Loucy (cell line): ENCODE data around the gene ARHGAP25.
A peak's percentile ranks its signal among the peaks of the same experiment; 100 is the strongest.

Experiments
- H2AFZ ChIP-seq: fragments of 200-600 bp; sonication (generic); 2 replicates; pipeline ENCODE4 v1.6.0; 2016; ENCODE audit warnings: antibody characterized with exemption, mild to moderate bottlenecking, low read length, moderate library complexity
- H3F3A ChIP-seq: fragments of 200-600 bp; 2 replicates; pipeline ENCODE4 v1.6.0; 2016; ENCODE audit warnings: antibody characterized with exemption, low read depth, mild to moderate bottlenecking
- H3K27me3 ChIP-seq: fragments of 200-600 bp; sonication (generic); 2 replicates; pipeline ENCODE4 v1.6.1; 2014; ENCODE audit warnings: low read length, mild to moderate bottlenecking; ENCODE audit not compliant: insufficient read depth, poor library complexity, severe bottlenecking
- H3K36me3 ChIP-seq: fragments of 200-600 bp; sonication (generic); 2 replicates; pipeline ENCODE4 v1.6.1; 2016; ENCODE audit warnings: low read length; ENCODE audit not compliant: insufficient read depth
- H3K4me1 ChIP-seq: fragments of 200-600 bp; sonication (generic); 2 replicates; pipeline ENCODE4 v1.5.1; 2014; ENCODE audit warnings: low read length, mild to moderate bottlenecking; ENCODE audit not compliant: insufficient read depth, poor library complexity, severe bottlenecking
- H3K4me2 ChIP-seq: fragments of 200-600 bp; sonication (generic); 2 replicates; pipeline ENCODE4 v1.6.0; 2014; ENCODE audit warnings: antibody characterized with exemption, low read length, low read depth, mild to moderate bottlenecking; ENCODE audit not compliant: poor library complexity, severe bottlenecking
- H3K4me3 ChIP-seq: fragments of 200-600 bp; sonication (generic); 2 replicates; pipeline ENCODE4 v1.5.1; 2014; ENCODE audit warnings: low read length, mild to moderate bottlenecking, mixed read lengths; ENCODE audit not compliant: poor library complexity, severe bottlenecking
- H3K79me2 ChIP-seq: fragments of 200-600 bp; sonication (generic); 2 replicates; pipeline ENCODE4 v1.6.1; 2014; ENCODE audit warnings: low read length; ENCODE audit not compliant: insufficient read depth
- H3K9ac ChIP-seq: fragments of 200-600 bp; sonication (generic); 2 replicates; pipeline ENCODE4 v1.6.0; 2014; ENCODE audit warnings: mild to moderate bottlenecking, low read depth, low read length, moderate library complexity; ENCODE audit not compliant: poor library complexity, severe bottlenecking
- H3K9me2 ChIP-seq: fragments of 200-600 bp; sonication (generic); replicated peaks from 2 replicates; pipeline ENCODE4 v1.6.1; 2016; ENCODE audit warnings: low read depth, low read length, mixed read lengths
- H3K9me3 ChIP-seq: fragments of 200-600 bp; sonication (generic); 2 replicates; pipeline ENCODE4 v1.6.1; 2014; ENCODE audit warnings: mild to moderate bottlenecking, antibody characterized with exemption, low read length, low read depth; ENCODE audit not compliant: insufficient read depth
- H4K20me1 ChIP-seq: fragments of 200-600 bp; sonication (generic); 2 replicates; pipeline ENCODE4 v1.6.0; 2014; ENCODE audit warnings: antibody characterized with exemption, low read length, mild to moderate bottlenecking; ENCODE audit not compliant: insufficient read depth, poor library complexity, severe bottlenecking
- EZH2phosphoT487 ChIP-seq: fragments of 200-600 bp; IDR thresholded peaks from 2 replicates; pipeline ENCODE4 v1.6.1; 2018; ENCODE audit warnings: antibody characterized with exemption, mild to moderate bottlenecking, moderate library complexity, borderline replicate concordance
- TF ChIP-seq, protein P1 (sequence below): fragments of 200-600 bp; sonication (generic); conservative IDR thresholded peaks from 2 replicates; pipeline ENCODE4 v1.5.1; 2014; ENCODE audit warnings: mild to moderate bottlenecking, antibody characterized with exemption, low read length

ARHGAP25 gene

DNA sequence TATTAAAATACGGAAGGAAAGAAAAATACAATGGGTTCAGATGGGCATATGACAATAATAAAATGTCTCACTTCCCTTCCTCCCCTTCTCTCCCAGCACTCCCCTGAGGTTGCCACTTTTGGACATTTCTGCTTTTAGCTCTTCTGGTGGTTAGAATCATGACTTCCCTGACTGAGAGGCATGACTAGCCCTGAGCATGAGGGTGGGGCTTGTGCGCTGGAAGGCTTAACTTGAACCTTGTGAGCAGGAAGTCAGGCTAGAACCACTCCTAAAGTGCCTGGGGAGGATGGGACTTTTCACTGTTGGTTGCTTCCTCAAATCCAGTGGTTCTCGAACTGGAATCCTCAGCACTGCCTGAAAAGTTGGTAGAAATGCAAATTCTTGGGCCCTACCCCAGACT lies 19.7 kb upstream of the ARHGAP25 start:
- Histone ChIP-seq H3K4me2 (peak overlapping the region; percentile 54), H3K79me2 (no peaks in the 10 kb centered on the region), H3F3A (peaks cover 17% of the 10 kb centered on the region; the same call in 1 of the 2 replicates), H3K9me2 (no peaks in the 10 kb centered on the region), H3K9me3 (no peaks in the 10 kb centered on the region), H4K20me1 (no peaks in the 10 kb centered on the region), H2AFZ (peak overlapping the region; percentile 22; the same call in 1 of the 2 replicates), H3K27me3 (no peaks in the 10 kb centered on the region), H3K9ac (peak overlapping the region; percentile 40), H3K4me1 (peaks cover 51% of the 10 kb centered on the region), H3K4me3 (peak overlapping the region; percentile 33), H3K36me3 (no peaks in the 10 kb centered on the region)
- TF ChIP-seq, protein P1, sequence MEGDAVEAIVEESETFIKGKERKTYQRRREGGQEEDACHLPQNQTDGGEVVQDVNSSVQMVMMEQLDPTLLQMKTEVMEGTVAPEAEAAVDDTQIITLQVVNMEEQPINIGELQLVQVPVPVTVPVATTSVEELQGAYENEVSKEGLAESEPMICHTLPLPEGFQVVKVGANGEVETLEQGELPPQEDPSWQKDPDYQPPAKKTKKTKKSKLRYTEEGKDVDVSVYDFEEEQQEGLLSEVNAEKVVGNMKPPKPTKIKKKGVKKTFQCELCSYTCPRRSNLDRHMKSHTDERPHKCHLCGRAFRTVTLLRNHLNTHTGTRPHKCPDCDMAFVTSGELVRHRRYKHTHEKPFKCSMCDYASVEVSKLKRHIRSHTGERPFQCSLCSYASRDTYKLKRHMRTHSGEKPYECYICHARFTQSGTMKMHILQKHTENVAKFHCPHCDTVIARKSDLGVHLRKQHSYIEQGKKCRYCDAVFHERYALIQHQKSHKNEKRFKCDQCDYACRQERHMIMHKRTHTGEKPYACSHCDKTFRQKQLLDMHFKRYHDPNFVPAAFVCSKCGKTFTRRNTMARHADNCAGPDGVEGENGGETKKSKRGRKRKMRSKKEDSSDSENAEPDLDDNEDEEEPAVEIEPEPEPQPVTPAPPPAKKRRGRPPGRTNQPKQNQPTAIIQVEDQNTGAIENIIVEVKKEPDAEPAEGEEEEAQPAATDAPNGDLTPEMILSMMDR = no peak
- no peak for TF ChIP-seq EZH2phosphoT487

DNA sequence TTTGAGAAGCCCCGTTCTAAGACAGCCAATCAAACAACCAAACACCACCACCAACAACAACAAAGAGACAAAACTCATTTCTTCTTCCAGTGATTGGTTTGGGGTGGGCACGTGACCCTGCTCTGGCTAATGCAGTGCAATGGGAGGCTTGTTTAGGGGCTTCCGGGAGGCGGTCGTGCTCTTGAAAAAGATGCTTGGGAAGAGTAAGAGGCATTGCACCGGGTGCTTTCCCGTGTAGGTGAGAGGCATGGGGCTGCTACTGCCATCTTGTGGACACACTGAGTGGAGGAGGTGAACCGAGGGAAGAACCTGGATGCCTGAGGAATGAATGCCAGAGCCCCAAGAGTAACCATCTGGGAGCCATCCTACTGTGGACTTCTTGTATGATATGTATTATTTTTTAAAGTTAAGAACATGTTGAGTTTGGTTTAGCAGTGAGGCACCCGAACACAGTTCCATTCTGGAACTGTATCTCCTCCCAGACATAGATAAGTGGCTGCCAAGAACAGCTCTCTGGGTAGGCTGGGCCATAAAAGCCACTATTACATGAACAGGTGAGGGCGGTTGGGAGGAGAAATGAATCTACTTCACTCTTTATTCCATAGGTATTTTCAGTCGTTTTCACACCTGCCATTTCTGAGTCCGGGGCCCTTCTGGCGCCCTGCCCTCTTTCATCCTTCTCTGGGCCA lies 19.1 kb upstream of the ARHGAP25 start:
- Histone ChIP-seq H3K9ac (peak overlapping the region; percentile 40), H4K20me1 (no peaks in the 10 kb centered on the region), H3K4me2 (peak overlapping the region; percentile 54), H2AFZ (peak overlapping the region; percentile 22; the same call in 1 of the 2 replicates), H3F3A (peaks cover 17% of the 10 kb centered on the region; the same call in 1 of the 2 replicates), H3K9me3 (no peaks in the 10 kb centered on the region), H3K9me2 (no peaks in the 10 kb centered on the region), H3K79me2 (no peaks in the 10 kb centered on the region), H3K36me3 (no peaks in the 10 kb centered on the region), H3K27me3 (no peaks in the 10 kb centered on the region), H3K4me1 (peaks cover 53% of the 10 kb centered on the region), H3K4me3 (peak overlapping the region; percentile 33)
- TF ChIP-seq, protein P1 = peak; percentile 79
- no peak for TF ChIP-seq EZH2phosphoT487

DNA sequence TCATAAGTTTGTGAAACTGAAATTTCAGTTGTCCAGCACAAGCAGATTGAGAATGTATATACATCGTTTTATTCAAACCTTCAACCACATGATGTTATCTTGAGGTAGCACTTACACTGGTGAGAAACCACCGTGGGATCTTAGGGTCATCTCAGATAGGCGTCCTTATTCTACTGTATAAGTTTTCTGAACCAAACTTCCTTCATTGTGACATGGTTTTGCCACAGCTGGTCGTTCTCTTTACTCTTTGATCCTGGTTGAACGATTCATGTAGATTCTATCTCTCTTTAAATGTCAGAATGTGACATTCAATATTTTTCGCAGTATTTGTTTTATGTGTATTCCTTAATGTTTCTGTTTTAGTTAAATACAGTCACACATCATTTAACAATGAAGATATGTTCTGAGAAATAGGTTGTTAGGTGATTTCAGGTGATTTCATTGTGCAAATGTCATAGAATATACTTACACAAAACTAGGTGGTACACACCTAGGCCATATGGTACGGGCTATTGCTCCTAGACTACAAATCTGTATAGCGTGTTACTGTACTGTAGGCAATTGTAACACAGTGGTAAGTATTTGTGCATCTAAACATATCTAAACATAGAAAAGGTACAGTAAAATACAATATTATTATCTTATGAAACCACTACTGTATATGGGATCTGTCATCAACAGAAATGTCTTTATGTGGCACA lies 17.9 kb upstream of the ARHGAP25 start:
- Histone ChIP-seq H3K36me3 (no peaks in the 10 kb centered on the region), H3K4me2 (peak overlapping the region; percentile 46), H4K20me1 (no peaks in the 10 kb centered on the region), H3F3A (peaks cover 19% of the 10 kb centered on the region; the same call in 1 of the 2 replicates), H3K9me3 (no peaks in the 10 kb centered on the region), H2AFZ (no peak overlapping the region), H3K79me2 (no peaks in the 10 kb centered on the region), H3K27me3 (no peaks in the 10 kb centered on the region), H3K9ac (no peak overlapping the region), H3K4me1 (peaks cover 59% of the 10 kb centered on the region), H3K4me3 (peak overlapping the region; percentile 14), H3K9me2 (no peaks in the 10 kb centered on the region)
- TF ChIP-seq, protein P1 = no peak
- TF ChIP-seq EZH2phosphoT487 = no peak
